PFSK-1 (cell line): ENCODE results near the gene MYF6.

Experiments
- FOXP2 ChIP-seq: optimal IDR thresholded peaks from 2 replicates; pipeline ENCODE3; 2011; ENCODE audit warnings: borderline replicate concordance, control low read depth, inconsistent platforms; ENCODE audit not compliant: insufficient read depth; ENCODE audit errors: extremely low read length, extremely low read depth
- POLR2AphosphoS5 ChIP-seq: IDR thresholded peaks from 2 replicates; pipeline ENCODE4 v1.6.1; 2012; ENCODE audit warnings: low read depth, mild to moderate bottlenecking, control low read depth, low read length, moderate library complexity
- REST ChIP-seq, 2 experiments: IDR thresholded peaks; 2 replicates each; pipeline versions ENCODE4 v1.6.1 to v1.8.0; 2011 to 2012; ENCODE audit warnings: low read depth in 2 of 2, low read length in 2 of 2, control low read depth in 1 of 2, inconsistent platforms in 1 of 2, mild to moderate bottlenecking in 1 of 2, moderate library complexity in 1 of 2; ENCODE audit not compliant: insufficient read depth in 1 of 2
- SIN3A ChIP-seq: IDR thresholded peaks from 2 replicates; pipeline ENCODE4 v1.6.1; 2012; ENCODE audit warnings: mild to moderate bottlenecking, low read length, moderate library complexity, borderline replicate concordance; ENCODE audit not compliant: insufficient read depth
- TAF1 ChIP-seq: IDR thresholded peaks from 2 replicates; pipeline ENCODE4 v1.6.1; 2012; ENCODE audit warnings: low read length, control low read depth, borderline replicate concordance; ENCODE audit not compliant: insufficient read depth

Gene MYF6

GRCh38 chr12:80708259-80708974 is 983 bp downstream of the MYF6 start:
- TF ChIP-seq FOXP2, result no peak
- no peak for TF ChIP-seq REST (IDR thresholded peaks at IDR 0.05; ENCODE audit: insufficient read depth in 1 of 2, low read depth in 2 of 2, low read length in 2 of 2)
- no peak for TF ChIP-seq POLR2AphosphoS5
- TF ChIP-seq TAF1, result no peak
- TF ChIP-seq SIN3A, result no peak

GRCh38 chr12:80708975-80709328 is 1.5 kb downstream of the MYF6 start:
- TF ChIP-seq POLR2AphosphoS5 (no peak), TAF1 (no peak)

- TF ChIP-seq REST (IDR thresholded peaks at IDR 0.05; ENCODE audit: insufficient read depth in 1 of 2, low read depth in 2 of 2, low read length in 2 of 2) (no peak), TAF1 (no peak), POLR2AphosphoS5 (no peak), FOXP2 (no peak), SIN3A (no peak)
Observed at GRCh38 chr12:80709811-80710726, 2.6 kb downstream of the MYF6 start.

- no peak for TF ChIP-seq SIN3A
- no peak for TF ChIP-seq TAF1
- TF ChIP-seq REST (IDR thresholded peaks at IDR 0.05; ENCODE audit: insufficient read depth in 1 of 2, low read depth in 2 of 2, low read length in 2 of 2), result no peak
- no peak for TF ChIP-seq FOXP2
- TF ChIP-seq POLR2AphosphoS5, result no peak
Observed at GRCh38 chr12:80710727-80711449, 3.5 kb downstream of the MYF6 start.

GRCh38 chr12:80711866-80712265 is 4.4 kb downstream of the MYF6 start:
- TF ChIP-seq POLR2AphosphoS5 (no peak), TAF1 (no peak), SIN3A (no peak), REST (IDR thresholded peaks at IDR 0.05; ENCODE audit: insufficient read depth in 1 of 2, low read depth in 2 of 2, low read length in 2 of 2) (no peak), FOXP2 (no peak)
